GM19463 (cell line): Measurements from ENCODE around the gene PAN2.
"Not testable (repeated sequence)": the region's sequence is repeated elsewhere in the genome, so short reads cannot be mapped to it uniquely, and the experiment has no call there.

Experiments
- ATAC-seq: cut with Tn5 transposase; IDR thresholded peaks from one replicate; pipeline ENCODE4 v1.9.1; 2021; ENCODE audit warnings: mild to moderate bottlenecking, moderate library complexity; ENCODE audit not compliant: unreplicated experiment

Gene PAN2

DNA sequence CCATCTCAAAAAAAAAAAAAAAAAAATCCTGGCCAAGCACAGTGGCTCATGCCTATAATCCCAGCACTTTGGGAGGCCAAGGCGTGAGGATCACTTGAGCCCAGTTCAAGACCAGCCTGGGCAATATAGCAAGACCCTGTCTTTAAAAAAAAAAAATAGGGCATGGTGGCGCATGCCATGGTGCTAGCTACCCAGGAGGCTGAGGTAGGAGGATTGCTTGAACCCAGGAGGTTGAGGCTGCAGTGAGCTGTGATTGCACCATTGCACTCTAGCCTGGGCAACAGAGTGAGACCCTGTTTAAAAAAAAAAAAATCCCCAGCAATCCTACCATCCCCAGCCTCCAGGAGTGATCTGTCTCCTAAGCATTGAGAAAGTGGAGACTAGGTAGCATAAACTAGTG is 8.5 kb upstream of the PAN2 start:
- not testable (repeated sequence) for ATAC-seq

DNA sequence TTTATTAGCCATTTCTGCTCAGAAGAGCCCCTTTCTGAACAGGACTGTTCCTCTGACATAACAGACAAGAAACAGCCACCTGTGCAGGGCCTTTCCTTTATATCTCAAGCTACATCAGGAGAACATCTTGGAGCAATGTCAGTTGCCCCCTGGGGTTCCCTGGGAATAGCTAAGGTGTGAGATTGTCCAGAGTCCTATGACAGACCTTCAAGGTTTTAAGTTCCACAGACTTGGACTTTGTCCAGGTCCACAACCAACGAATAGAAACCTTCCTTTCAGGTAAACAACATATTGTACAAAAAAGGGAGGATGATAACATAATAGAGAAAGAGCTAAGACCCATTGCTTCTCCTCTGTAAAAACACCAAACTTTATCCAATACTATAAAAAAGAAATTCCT is 7.8 kb upstream of the PAN2 start:
- no peak for ATAC-seq

DNA sequence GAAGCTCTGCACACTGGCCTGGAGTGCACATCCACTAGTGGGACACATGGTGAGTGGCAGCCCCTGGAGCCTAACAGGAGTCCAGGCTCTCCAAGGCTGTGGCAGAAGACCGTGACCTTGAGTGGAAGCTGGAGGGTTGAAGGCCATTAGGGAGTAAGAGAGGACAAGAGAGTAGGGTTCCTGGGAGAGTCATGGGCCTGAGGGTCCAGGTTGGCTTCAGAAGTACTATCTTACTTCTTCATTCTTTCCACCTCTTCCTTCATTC is 5.3 kb upstream of the PAN2 start:
- no peak for ATAC-seq

DNA sequence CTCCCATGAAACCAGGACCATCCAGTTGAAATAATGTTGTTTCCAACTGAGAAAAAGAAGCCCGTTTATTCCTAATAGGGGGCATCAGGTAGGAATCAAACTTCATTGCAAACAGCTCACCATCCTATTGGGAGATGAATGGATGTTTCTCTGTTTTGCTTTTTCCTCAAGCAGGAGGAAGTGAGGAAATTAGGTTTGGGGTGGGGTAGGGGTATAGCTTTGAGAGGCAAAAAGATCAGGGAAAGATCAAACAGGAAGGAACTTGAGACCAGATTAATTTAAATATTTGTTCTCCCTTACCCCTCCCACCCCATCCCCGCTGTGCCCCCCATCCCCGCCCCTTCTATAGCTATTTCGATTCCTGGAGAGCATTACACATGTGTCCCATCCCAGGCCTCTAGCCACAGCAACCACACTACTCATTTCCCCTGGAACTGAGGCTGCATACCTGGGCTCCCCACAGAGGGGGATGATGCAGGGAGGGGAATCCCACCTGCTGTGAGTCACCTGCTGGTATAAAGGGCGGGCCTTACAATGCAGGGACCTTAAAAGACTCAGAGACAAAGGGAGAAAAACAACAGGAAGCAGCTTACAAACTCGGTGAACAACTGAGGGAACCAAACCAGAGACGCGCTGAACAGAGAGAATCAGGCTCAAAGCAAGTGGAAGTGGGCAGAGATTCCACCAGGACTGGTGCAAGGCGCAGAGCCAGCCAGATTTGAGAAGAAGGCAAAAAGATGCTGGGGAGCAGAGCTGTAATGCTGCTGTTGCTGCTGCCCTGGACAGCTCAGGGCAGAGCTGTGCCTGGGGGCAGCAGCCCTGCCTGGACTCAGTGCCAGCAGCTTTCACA is 4.7 kb upstream of the PAN2 start, which contains the start of gene IL23A:
IL23A (plus strand) TSS at position 577 of the 850 bp plus-strand sequence; CDS start at position 738, 161 bp downstream.
- ATAC-seq = peak; percentile 33

DNA sequence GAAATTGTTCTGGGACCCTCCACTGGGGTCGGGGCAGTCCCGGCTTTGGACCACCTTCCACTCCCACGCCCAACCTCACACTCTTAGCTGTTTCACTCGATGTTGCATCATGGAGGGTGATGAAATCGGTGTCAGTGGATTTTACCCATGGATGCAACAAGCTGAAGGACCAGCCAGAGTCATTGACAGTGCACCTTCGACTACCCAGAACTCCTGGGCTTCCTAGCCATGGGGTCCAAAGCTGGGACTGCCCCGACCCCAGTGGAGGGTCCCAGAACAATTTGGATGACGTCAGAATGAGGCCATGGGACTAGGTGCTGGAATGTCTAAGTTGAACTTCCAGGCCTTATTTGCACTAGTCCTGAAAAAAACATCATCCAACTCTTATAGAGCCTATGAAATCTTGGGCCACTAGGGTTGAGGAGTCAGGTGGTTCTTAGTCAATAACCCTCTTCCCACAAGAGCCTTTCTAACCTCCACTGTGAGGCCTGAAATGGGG is 4.0 kb upstream of the PAN2 start:
- no peak for ATAC-seq

DNA sequence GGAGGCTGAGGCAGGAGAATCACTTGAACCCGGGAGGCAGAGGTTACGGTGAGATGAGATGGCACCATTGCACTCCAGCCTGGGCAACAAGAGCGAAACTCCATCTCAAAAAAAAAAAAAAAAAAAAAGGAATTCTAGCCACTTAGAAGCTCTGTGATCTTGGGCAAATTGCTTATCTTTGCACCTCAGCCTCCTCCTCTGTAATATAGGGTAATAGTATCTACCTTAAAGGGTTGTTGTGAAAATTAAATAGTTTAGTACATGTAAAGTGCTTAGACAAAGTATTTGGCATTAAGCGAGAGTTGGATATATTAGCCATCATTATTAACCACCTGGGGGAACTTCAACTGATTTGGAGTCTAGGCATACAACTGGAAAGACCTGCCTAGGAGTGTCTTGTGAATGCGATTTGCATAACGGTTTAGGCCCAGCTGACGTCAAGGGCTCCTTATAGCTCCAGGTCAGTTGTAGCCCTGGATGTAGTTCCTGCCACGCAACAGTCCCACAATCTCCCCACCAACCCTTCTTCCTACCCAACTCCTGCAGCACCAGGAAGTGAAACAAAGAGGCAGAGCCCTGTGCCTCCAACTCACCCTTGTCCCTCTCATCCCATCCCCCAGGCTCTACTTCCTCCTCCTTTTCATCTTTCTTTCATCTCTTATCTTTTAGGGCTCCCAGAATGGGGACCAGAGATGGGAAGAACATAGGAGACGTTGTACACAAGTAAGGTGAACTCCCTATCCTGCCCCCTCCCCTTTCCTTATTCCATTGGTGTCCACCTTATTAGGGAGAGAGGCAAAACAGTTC is 2.8 kb upstream of the PAN2 start:
- ATAC-seq = no peak

DNA sequence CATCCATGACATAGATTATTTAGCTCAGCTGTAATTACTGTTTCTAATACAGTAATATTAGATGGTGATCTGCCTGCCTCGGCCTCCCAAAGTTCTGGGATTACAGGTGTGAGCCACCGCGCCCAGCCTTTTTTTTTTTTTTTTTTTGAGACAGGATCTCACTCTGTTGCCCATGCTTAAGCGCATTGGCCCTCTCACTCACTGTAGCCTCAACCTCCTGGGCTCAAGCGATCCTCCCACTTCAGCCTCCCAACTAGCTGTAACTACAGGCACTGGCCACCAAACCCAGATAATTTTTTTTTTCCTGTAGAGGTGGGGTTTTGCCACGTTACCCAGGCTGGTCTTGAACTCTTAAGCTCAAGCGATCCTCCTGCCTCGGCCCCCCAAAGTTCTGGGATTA is 1.7 kb upstream of the PAN2 start:
- not testable (repeated sequence) for ATAC-seq

DNA sequence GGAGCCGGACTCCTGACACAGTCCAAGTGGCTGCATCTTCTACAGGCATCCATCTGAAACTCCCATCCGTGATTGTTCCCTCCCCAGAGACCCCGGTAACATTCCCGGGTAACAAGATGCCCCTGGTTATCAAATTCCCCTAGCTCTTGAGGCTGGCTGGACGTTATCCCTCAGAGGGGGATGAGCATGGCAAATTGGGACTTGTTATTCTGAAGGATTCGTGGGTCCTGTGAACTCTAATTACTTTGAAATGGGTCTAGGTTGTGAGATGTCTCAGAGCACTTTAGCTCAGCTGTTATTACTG is 642 bp upstream of the PAN2 start:
- no peak for ATAC-seq

DNA sequence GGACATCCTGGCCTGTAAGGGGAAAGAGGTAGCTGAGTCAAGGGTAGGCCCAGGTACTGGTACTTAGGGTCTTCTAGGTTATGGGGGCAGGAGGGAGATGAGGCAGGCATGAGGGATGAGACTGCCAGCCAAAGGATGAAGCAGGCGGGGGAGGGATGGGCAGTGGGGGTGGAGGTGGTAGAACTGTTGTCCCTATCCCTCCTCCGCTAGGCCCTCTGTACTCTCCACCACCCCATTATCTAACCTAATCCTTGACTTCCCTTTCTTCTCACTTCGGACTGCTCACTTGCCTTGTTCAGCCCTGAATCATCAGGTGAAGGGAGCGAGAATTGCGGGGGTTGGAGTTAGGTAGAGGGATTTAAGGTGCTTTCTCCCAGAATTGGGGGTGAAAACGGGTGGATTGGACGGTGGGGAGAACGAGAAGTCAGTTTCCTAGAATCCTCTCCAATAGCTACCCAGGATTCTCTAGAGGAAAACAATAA is 562 bp downstream of the PAN2 start:
- no peak for ATAC-seq

DNA sequence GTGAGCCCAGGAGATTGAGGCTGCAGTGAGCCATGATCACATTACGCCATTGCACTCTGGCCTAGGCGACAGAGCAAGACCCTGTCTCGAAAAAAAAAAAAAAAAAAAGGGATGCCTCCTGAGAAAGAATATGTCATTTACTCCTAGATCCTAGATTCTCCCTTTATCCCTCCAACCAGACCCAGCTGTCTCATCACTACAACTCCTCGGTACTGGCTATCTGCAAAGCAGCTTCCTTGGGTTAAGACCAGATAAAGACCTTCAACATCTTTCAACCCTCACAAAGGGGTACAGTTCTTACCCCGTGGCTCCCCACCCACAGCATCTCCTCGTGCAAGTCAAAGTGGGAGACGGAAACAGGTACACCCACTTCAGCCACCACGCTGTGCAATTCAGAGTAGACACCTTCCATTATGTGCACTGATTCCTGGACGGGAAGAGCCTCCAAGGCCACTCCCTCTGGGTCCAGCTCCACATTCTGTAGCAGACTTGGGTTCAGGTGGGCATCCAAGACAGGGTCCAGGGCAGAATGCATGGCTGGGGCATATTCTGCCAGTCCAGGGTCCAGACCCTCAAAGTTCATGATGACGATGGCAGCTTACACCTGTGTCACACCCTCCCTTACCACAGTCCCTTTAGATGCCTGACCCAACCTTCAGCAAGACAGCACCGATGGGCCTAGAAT is 1.1 kb downstream of the PAN2 start:
- no peak for ATAC-seq

DNA sequence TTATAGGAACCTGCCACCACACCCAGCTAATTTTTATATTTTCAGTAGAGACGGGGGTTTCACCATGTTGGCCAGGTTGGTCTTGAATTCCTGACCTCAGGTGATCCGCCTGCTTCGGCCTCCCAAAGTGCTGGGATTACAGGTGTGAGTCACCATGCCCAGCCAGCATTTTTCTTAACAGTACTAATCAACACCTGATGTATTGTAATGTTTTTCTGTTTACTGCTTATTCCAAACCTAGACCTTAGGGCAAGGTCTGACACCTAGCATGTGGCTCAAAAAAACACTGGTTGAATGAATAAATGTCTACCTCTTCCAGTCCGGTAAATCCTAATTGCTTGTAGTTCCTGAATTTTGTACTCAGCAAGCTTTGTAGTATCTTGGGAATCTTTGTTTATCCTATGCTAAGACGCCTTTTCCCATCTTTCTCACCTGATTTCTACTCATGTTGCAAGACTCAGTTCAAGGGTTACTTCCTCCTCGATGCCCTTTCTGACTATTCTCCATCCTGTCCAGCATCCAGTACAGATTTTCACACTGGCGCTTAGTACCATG is 2.8 kb downstream of the PAN2 start:
- ATAC-seq = no peak

DNA sequence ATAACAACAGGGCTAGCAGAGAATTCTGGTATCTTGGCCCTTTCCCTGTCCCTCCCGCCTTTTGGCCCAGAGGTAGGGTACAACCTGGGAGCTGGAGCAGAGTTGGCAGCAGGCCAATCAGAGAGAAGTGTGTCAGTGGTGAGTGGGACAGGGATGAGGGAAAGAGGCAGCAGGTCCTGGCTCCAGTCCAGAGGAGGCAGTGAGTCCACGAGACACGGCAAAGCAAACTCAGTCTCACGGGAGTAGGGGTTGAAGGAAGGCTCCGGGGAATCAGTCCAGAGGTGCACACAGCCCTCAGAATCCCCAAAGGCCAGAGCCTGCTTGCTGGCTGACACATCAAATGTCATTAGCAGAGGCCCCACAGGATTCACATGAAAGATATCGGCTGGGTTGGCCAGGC is 7.3 kb downstream of the PAN2 start:
- ATAC-seq = no peak

DNA sequence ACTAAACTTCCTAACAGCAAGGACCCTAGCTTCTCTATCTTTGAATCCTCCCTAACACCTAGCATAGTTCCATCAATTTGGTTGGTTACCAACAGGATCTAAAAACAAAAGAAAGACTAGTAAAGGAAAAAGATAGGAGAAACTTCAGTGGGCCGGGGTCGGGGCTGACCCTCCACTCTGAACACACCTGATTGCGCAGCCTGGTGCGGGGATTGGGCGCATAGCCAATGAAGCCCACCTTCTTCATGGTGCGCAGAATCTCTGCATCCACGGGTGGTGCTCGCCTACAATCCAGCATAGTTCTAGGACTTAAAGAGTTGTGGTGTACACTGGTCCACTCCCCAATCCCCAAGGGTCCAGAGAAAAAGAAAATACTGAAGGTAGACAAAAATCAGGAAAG is 7.7 kb downstream of the PAN2 start:
- ATAC-seq = no peak

DNA sequence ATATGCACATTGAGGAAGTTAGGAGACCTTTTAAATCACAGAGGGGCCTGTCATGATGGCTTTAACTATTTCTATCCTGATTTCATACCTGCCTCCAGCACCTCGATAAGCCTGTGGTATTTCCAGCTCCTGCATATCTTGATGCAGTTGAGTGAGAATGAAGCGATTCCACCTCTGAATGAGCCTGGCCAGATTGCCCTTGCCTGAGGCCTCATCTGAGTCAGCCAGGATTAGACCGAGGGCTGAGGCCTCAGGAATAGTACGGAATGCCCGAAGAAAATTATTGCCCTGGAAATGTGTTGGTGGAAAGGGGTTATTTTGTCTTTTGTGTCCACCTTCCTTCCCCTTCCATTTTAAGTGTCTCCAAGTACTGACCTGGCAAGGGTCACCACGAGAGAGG is 9.6 kb downstream of the PAN2 start:
- no peak for ATAC-seq

DNA sequence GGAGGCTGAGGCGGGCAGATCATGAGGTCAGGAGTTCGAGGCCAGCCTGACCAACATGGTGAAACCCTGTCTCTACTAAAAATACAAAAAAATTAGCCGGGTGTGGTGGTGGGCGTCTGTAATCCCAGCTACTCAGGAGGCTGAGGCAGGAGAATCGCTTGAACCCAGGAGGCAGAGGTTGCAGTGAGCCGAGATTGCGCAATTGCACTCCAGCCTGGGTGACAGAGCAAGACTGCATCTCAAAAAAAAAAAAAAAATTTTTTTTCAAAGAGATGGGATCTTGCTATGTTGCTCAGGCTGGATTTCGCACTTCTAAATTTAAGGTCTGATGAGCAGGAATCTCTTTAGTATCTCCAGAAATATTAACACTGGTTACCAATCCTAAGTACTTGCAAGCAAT is 12.2 kb downstream of the PAN2 start:
- not testable (repeated sequence) for ATAC-seq

DNA sequence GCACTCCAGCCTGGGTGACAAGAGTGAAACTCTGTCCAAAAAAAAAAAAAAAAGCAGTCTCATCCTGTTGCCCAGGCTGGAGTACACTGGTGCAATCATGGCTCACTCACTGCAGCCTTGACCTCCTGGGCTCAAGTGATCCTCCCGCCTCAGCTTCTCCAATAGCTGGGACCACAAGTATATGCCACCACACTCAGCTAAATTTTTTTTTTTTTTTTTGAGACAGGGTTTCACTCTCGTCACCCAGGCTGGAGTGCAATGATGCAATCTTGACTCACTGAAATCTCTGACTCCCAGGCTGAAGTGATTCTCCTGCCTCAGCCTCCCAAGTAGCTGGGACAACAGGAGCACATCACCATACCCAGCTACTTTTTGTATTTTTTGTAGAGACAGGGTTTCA is 12.8 kb downstream of the PAN2 start:
- ATAC-seq = no peak

DNA sequence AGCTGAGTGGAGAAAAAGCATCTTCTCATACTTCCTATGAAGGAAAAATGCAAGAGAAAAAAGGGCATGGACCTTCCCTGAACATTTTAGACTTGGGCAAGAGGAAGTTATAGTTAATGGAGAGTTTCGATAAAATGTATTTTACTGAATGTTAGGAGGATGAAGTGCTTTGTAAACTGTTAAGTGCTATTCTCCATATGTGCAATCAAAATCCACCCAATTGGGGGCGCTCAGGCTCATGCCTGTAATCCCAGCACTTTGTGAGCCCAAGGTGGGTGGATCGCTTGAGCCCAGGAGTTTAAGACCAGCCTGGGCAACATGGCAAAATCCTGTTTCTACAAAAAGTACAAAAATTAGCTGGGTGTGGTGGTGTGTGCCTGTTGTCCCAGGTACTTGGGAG is 16.1 kb downstream of the PAN2 start:
- no peak for ATAC-seq

DNA sequence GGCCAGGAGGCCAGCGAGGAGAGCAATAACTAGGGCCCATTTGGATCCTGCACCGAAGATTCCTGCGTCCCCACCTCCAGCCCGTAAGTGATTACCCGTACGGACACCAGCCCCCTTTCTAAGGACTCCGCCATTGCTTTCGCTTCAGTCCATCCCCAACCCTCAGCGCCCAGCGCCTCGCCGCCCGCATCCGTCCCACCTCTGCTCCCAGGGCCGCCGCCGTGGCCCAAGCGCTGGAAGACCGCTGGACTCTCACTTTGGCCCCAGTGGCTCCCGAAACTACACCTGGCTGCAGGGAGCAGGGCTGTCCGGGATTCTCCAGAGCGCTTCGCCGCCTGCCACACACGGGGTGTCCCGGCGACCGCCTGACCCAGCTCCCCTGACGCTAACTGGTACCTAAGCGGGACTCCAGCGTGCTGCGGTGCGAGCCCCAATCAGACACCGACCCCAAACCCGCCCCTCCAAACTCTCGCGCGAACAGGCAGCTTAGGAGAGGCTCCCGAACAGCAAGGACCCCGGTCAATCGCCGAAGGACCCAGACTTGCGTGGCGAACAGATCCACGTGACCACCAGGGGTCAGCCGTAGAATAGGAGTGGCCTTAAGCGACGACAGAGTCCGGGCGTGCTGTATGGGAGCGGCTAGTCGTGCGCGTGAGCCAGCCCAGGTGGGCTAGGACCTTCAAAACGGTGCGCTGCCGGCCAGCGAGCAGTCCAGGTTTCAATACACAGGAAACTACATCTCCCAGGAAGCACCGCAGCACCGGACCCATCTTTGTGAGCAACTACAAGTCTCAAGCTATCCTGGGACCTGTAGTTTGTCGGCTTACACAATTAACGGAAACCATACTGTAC is 18.0 kb downstream of the PAN2 start, which contains the start of gene CNPY2:
CNPY2 (minus strand) TSS at position 367 of the 852 bp plus-strand sequence. CDS start 771 bp downstream, outside the sequence.
- peak; percentile 91 for ATAC-seq

DNA sequence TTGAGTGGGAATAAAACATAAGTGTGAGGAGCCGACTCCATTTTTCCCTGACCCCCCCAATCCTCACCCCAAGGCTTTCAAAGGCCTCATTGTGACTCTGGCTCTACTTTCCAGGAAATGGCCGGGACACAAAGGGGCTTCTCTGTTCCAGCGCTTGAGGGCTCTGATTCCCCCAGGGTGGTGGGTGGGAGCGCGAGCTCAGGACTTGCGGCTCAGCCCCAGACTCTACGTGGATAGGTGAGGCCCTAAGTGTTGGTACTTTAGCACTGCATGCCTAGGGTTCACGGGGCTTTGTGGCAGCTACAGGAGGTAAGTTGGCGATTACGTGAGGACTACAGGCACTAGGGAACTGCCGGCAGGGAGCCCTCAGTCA is 18.6 kb downstream of the PAN2 start:
- no peak for ATAC-seq

DNA sequence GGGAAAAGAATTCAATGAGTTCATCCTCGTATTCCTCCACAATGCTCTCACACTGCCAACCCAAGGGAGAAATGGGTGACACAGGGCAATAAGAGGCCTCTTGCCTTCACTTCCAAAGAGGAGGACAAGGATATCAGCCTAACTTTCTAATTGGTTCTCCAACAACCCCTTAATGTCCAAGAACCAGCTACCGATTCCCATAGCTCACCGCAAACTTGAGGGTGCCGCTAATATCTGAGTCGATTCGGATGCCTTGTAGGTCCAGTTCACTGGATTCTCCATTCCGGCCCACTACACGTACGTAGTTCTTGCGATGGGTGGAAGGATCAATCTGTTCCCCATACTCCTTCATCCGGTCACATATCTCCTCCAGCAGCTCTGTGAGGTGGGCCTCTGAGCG is 22.8 kb downstream of the PAN2 start:
- no peak for ATAC-seq
